Trophoblast cell (in vitro differentiated cells and primary cell): ENCODE measurements around the gene PRPS2.
A peak's percentile ranks its signal among the peaks of the same experiment; 100 is the strongest.

ENCODE experiments used
- DNase-seq, 2 donors: peaks; one replicate each; pipeline ENCODE4 v3.0.0-alpha.2; 2016
- H2AFZ ChIP-seq: 2 replicates; pipeline ENCODE4 v1.6.1; 2013; ENCODE audit warnings: low read length, moderate library complexity, mild to moderate bottlenecking; ENCODE audit not compliant: insufficient read depth, poor library complexity
- H2AK5ac ChIP-seq: 2 replicates; pipeline ENCODE4 v1.6.1; 2013; ENCODE audit warnings: mild to moderate bottlenecking, low read length
- H2BK120ac ChIP-seq: 2 replicates; pipeline ENCODE4 v1.6.1; 2013; ENCODE audit warnings: low read length, mild to moderate bottlenecking, moderate library complexity; ENCODE audit not compliant: insufficient read depth, poor library complexity
- H2BK12ac ChIP-seq: 2 replicates; pipeline ENCODE4 v1.6.1; 2013; ENCODE audit warnings: mild to moderate bottlenecking, low read length, moderate library complexity
- H2BK5ac ChIP-seq: 2 replicates; pipeline ENCODE4 v1.6.1; 2013; ENCODE audit warnings: low read length, low read depth, moderate library complexity, mild to moderate bottlenecking; ENCODE audit not compliant: poor library complexity
- H3K14ac ChIP-seq: 2 replicates; pipeline ENCODE4 v1.6.1; 2013; ENCODE audit warnings: mild to moderate bottlenecking, low read length
- H3K18ac ChIP-seq: 2 replicates; pipeline ENCODE4 v1.6.1; 2013; ENCODE audit warnings: mild to moderate bottlenecking, low read length
- H3K23ac ChIP-seq: 2 replicates; pipeline ENCODE4 v1.6.1; 2013; ENCODE audit warnings: low read length
- H3K27ac ChIP-seq: 2 replicates; pipeline ENCODE4 v1.5.1; 2013; ENCODE audit warnings: low read depth, mild to moderate bottlenecking, inconsistent platforms, low read length, moderate library complexity
- H3K27me3 ChIP-seq: 2 replicates; pipeline ENCODE4 v1.6.1; 2013; ENCODE audit warnings: inconsistent platforms, mild to moderate bottlenecking, low read length, moderate library complexity; ENCODE audit not compliant: insufficient read depth
- H3K36me3 ChIP-seq, 2 experiments: 1 replicate in 1 of 2; 2 replicates in 1 of 2; pipeline ENCODE4 v1.6.1; 2013; ENCODE audit warnings: low read length in 2 of 2, mild to moderate bottlenecking in 2 of 2, moderate library complexity in 1 of 2; ENCODE audit not compliant: insufficient read depth in 2 of 2, control insufficient read depth in 1 of 2
- H3K4ac ChIP-seq: 2 replicates; pipeline ENCODE4 v1.6.1; 2013; ENCODE audit warnings: low read depth, mild to moderate bottlenecking, low read length, moderate library complexity
- H3K4me1 ChIP-seq, 2 experiments: 1 replicate in 1 of 2; 2 replicates in 1 of 2; pipeline ENCODE4 v1.6.1; 2013; ENCODE audit warnings: low read length in 2 of 2, mild to moderate bottlenecking in 2 of 2, moderate library complexity in 1 of 2; ENCODE audit not compliant: insufficient read depth in 2 of 2, control insufficient read depth in 1 of 2
- H3K4me2 ChIP-seq: 2 replicates; pipeline ENCODE4 v1.6.1; 2013; ENCODE audit warnings: inconsistent platforms, mild to moderate bottlenecking, low read length, moderate library complexity
- H3K4me3 ChIP-seq: 2 replicates; pipeline ENCODE4 v1.5.1; 2013; ENCODE audit warnings: mild to moderate bottlenecking, low read depth, low read length, inconsistent platforms
- H3K79me1 ChIP-seq: one replicate; pipeline ENCODE4 v1.6.1; 2013; ENCODE audit warnings: low read length
- H3K79me2 ChIP-seq: 2 replicates; pipeline ENCODE4 v1.6.1; 2013; ENCODE audit warnings: low read length, mild to moderate bottlenecking; ENCODE audit not compliant: control insufficient read depth, insufficient read depth, poor library complexity
- H3K9ac ChIP-seq: 2 replicates; pipeline ENCODE4 v1.6.1; 2013; ENCODE audit warnings: mild to moderate bottlenecking, low read length
- H3K9me3 ChIP-seq: 2 replicates; pipeline ENCODE4 v1.6.1; 2013; ENCODE audit warnings: low read depth, mild to moderate bottlenecking, control low read depth, inconsistent platforms, low read length; ENCODE audit not compliant: insufficient read depth
- H4K12ac ChIP-seq: 2 replicates; pipeline ENCODE4 v1.6.1; 2013; ENCODE audit warnings: low read depth, mild to moderate bottlenecking, low read length, moderate library complexity
- H4K8ac ChIP-seq: 2 replicates; pipeline ENCODE4 v1.6.1; 2013; ENCODE audit warnings: low read depth, mild to moderate bottlenecking, low read length, moderate library complexity
- H4K91ac ChIP-seq: one replicate; pipeline ENCODE4 v1.6.1; 2013; ENCODE audit warnings: low read depth, mild to moderate bottlenecking, low read length, moderate library complexity
- WGBS: extraction: QIAGEN DNeasy Blood & Tissue Kit; methylation state at CpG from one replicate; pipeline ENCODE4 v1.1.7; 2013; ENCODE audit warnings: missing lambda C conversion rate; ENCODE audit not compliant: insufficient read length, insufficient coverage; ENCODE audit errors: extremely low coverage; 5-methylcytosine and 5-hydroxymethylcytosine counted together

PRPS2 gene

GRCh38 chrX:12770440-12770839, 20.8 kb upstream of the PRPS2 start:
- no peaks in the 10 kb centered on the region for H3K36me3 ChIP-seq
- no peak overlapping the region for H2AK5ac ChIP-seq
- no peak overlapping the region for H2BK5ac ChIP-seq
- no peaks in the 10 kb centered on the region for H3K9me3 ChIP-seq
- H3K4me1 ChIP-seq = no peaks in the 10 kb centered on the region
- no peak overlapping the region for H3K27ac ChIP-seq
- no peak overlapping the region for H3K4me2 ChIP-seq
- H4K8ac ChIP-seq = no peak overlapping the region
- WGBS = no CpG with 5 or more reads among the region's 5 CpGs
- peak in 1 of 2 donors; percentile 55 for DNase-seq
- H3K4me3 ChIP-seq = no peak overlapping the region
- H2BK120ac ChIP-seq = no peak overlapping the region
- no peaks in the 10 kb centered on the region for H3K79me2 ChIP-seq
- H3K23ac ChIP-seq = no peak overlapping the region
- no peak overlapping the region for H2BK12ac ChIP-seq
- H3K79me1 ChIP-seq = no peaks in the 10 kb centered on the region
- H4K12ac ChIP-seq = no peak overlapping the region
- no peak overlapping the region for H4K91ac ChIP-seq
- no peaks in the 10 kb centered on the region for H3K27me3 ChIP-seq
- H3K4ac ChIP-seq = no peak overlapping the region
- H3K9ac ChIP-seq = no peak overlapping the region
- no peak overlapping the region for H2AFZ ChIP-seq
- no peak overlapping the region for H3K14ac ChIP-seq
- no peak overlapping the region for H3K18ac ChIP-seq

GRCh38 chrX:12771445-12772069, 19.7 kb upstream of the PRPS2 start:
- H3K9me3 ChIP-seq = no peaks in the 10 kb centered on the region
- H3K14ac ChIP-seq = no peak overlapping the region
- no peak overlapping the region for H4K8ac ChIP-seq
- H3K79me2 ChIP-seq = no peaks in the 10 kb centered on the region
- H2AFZ ChIP-seq = no peak overlapping the region
- H3K27ac ChIP-seq = no peak overlapping the region
- WGBS = no CpG with 5 or more reads among the region's 22 CpGs
- no peak overlapping the region for H2AK5ac ChIP-seq
- no peak overlapping the region for H3K4me3 ChIP-seq
- no peak overlapping the region for H4K12ac ChIP-seq
- H4K91ac ChIP-seq = no peak overlapping the region
- H2BK5ac ChIP-seq = no peak overlapping the region
- H2BK120ac ChIP-seq = no peak overlapping the region
- H3K4me2 ChIP-seq = no peak overlapping the region
- no peaks in the 10 kb centered on the region for H3K27me3 ChIP-seq
- H3K18ac ChIP-seq = no peak overlapping the region
- H3K9ac ChIP-seq = no peak overlapping the region
- H3K23ac ChIP-seq = no peak overlapping the region
- no peak overlapping the region for H3K4ac ChIP-seq
- peak; percentile 44 to 60 for DNase-seq
- H3K36me3 ChIP-seq = no peaks in the 10 kb centered on the region
- no peaks in the 10 kb centered on the region for H3K79me1 ChIP-seq
- no peaks in the 10 kb centered on the region for H3K4me1 ChIP-seq
- H2BK12ac ChIP-seq = no peak overlapping the region

GRCh38 chrX:12777670-12778069, 13.5 kb upstream of the PRPS2 start:
- H3K4me2 ChIP-seq = no peak overlapping the region
- H4K12ac ChIP-seq = no peak overlapping the region
- no peak overlapping the region for H2BK5ac ChIP-seq
- H3K79me1 ChIP-seq = no peaks in the 10 kb centered on the region
- no peak overlapping the region for H3K23ac ChIP-seq
- H3K36me3 ChIP-seq = no peaks in the 10 kb centered on the region
- H3K27ac ChIP-seq = no peak overlapping the region
- H2AFZ ChIP-seq = no peak overlapping the region
- no peaks in the 10 kb centered on the region for H3K27me3 ChIP-seq
- no peak overlapping the region for H4K91ac ChIP-seq
- no peak overlapping the region for H2BK120ac ChIP-seq
- no peak overlapping the region for H3K4me3 ChIP-seq
- no peak overlapping the region for H3K18ac ChIP-seq
- no peak overlapping the region for H3K9ac ChIP-seq
- H3K14ac ChIP-seq = no peak overlapping the region
- H3K79me2 ChIP-seq = no peaks in the 10 kb centered on the region
- H4K8ac ChIP-seq = no peak overlapping the region
- no peak overlapping the region for H3K4ac ChIP-seq
- H2BK12ac ChIP-seq = no peak overlapping the region
- H3K9me3 ChIP-seq = no peaks in the 10 kb centered on the region
- DNase-seq = peak in 1 of 2 donors; percentile 16
- no peak overlapping the region for H2AK5ac ChIP-seq
- no peaks in the 10 kb centered on the region for H3K4me1 ChIP-seq

DNA sequence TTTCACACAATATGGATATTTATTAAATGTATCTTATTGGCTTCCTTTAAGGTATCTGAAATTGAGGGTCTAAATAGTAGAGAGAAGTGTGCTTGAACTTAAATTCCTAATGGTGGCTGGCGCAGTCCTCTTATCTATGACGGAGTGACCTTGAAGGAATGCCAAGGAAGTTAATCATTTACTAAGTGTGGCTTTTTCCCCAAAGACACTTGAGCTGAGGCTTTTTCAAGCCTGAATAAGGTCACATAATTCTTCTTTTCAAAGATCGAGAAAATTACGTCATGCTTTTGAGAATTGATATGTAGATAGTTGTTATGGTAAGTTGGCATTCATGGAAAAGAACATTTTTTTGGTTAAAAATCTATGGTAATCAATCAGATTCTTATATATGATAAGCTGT, 11.7 kb upstream of the PRPS2 start:
- no peaks in the 10 kb centered on the region for H3K27me3 ChIP-seq
- no peak overlapping the region for H2AFZ ChIP-seq
- H2BK120ac ChIP-seq = no peak overlapping the region

More for the DNA sequence above, 11.7 kb upstream of the PRPS2 start:
- no CpG with 5 or more reads among the region's 4 CpGs for WGBS
- H3K18ac ChIP-seq = no peak overlapping the region
- H3K79me2 ChIP-seq = no peaks in the 10 kb centered on the region
- no peaks in the 10 kb centered on the region for H3K79me1 ChIP-seq
- H3K4ac ChIP-seq = no peak overlapping the region
- no peak overlapping the region for H2BK5ac ChIP-seq
- no peak overlapping the region for H3K4me2 ChIP-seq
- no peak overlapping the region for H3K27ac ChIP-seq
- H3K23ac ChIP-seq = no peak overlapping the region
- peak in 1 of 2 donors; percentile 6 for DNase-seq
- no peak overlapping the region for H4K8ac ChIP-seq
- no peak overlapping the region for H2AK5ac ChIP-seq
- no peak overlapping the region for H4K91ac ChIP-seq
- H3K14ac ChIP-seq = no peak overlapping the region
- no peak overlapping the region for H2BK12ac ChIP-seq
- H4K12ac ChIP-seq = no peak overlapping the region
- H3K36me3 ChIP-seq = no peaks in the 10 kb centered on the region
- H3K9ac ChIP-seq = no peak overlapping the region
- no peak overlapping the region for H3K4me3 ChIP-seq
- H3K4me1 ChIP-seq = no peaks in the 10 kb centered on the region
- H3K9me3 ChIP-seq = no peaks in the 10 kb centered on the region
